Measurements from ENCODE around the gene ZFYVE26. TPM values are rescaled to one million over a fixed set of nuclear protein-coding genes. Genes with fewer than 3 reads are reported as not detected.
"Not testable (repeated sequence)": the region's sequence is repeated elsewhere in the genome, so short reads cannot be mapped to it uniquely, and the experiment has no call there.

ZFYVE26 gene
- total RNA-seq, 1 donor from 2014 or later = 42.9 TPM

DNA sequence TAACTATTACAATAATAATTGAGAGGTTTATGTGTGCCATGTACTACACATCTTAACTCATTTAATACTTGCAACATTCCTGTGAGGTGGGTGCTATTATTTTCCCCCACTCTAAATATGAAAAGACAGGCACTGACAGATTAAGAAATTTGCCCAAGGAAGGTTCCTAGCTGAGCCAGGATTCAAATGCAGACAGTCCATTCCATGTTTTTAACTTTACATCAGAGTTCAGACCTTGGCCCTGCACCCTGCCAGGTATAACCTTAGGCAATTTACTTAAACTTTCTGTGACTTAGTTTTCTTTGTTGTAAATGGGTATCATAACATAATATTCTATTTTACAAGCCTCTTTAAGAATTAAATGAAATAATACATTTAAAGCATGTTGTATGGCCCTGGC lies 88.1 kb downstream of the ZFYVE26 start:
- intact Hi-C loops (cut with DNase I) = no loop called here

DNA sequence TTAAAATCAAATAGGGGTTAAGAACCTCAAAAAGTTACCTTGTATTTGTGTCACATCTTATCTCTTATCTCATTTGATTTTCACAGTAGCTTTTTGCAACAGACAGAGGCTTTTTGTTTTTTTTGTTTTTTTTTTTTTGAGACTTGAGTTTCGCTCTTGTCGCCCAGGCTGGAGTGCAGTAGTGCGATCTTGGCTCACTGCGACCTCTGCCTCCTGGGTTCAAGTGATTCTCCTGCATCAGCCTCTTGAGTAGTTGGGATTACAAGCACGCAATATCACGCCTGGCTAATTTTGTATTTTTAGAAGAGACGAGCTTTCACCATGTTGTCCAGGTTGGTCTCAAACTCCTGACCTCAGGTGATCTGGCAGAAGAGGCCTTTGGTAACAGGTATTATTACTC lies 89.0 kb downstream of the ZFYVE26 start:
- Histone ChIP-seq H3K27me3 (peaks cover 6% of the 10 kb centered on the region), H3K36me3 (no peaks in the 10 kb centered on the region), H3K27ac (no peak overlapping the region), H3K4me1 (no peaks in the 10 kb centered on the region), H3K4me3 (no peak overlapping the region), H3K9me3 (no peaks in the 10 kb centered on the region)
- intact Hi-C loops (cut with DNase I) = no loop called here
- TF ChIP-seq, protein P1, sequence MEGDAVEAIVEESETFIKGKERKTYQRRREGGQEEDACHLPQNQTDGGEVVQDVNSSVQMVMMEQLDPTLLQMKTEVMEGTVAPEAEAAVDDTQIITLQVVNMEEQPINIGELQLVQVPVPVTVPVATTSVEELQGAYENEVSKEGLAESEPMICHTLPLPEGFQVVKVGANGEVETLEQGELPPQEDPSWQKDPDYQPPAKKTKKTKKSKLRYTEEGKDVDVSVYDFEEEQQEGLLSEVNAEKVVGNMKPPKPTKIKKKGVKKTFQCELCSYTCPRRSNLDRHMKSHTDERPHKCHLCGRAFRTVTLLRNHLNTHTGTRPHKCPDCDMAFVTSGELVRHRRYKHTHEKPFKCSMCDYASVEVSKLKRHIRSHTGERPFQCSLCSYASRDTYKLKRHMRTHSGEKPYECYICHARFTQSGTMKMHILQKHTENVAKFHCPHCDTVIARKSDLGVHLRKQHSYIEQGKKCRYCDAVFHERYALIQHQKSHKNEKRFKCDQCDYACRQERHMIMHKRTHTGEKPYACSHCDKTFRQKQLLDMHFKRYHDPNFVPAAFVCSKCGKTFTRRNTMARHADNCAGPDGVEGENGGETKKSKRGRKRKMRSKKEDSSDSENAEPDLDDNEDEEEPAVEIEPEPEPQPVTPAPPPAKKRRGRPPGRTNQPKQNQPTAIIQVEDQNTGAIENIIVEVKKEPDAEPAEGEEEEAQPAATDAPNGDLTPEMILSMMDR (IDR thresholded peaks at IDR 0.05) = no peak
- DNase-seq (no peak), ATAC-seq (no peak)

More for the DNA sequence above, 88.1 kb downstream of the ZFYVE26 start:
- Histone ChIP-seq H3K27ac (no peak overlapping the region), H3K27me3 (peaks cover 6% of the 10 kb centered on the region), H3K4me3 (no peak overlapping the region), H3K4me1 (no peaks in the 10 kb centered on the region), H3K36me3 (no peaks in the 10 kb centered on the region), H3K9me3 (no peaks in the 10 kb centered on the region)
- TF ChIP-seq, protein P1 (IDR thresholded peaks at IDR 0.05) = no peak
- no peak for ATAC-seq
- no peak for DNase-seq

DNA sequence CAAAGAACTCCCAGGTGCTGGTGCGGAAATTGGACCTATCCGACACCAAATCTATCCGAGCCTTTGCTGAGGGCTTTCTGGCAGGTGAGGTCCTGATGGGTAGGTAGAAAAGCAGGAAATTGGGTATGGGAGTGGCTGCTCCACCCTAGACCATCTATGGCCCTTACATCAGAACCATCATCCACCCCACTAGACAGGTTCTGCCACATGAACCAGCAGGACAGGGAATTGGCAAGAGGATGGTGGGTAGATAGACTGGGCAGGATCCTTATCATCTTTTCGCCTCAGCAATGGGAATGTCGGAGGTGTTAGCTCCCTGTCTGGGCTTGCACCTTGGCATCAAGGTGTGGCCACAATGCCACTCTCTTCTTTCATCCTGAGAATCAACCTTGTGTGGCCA lies 91.2 kb downstream of the ZFYVE26 start:
- TF ChIP-seq, protein P1 (IDR thresholded peaks at IDR 0.05) = no peak
- Histone ChIP-seq H3K9me3 (no peaks in the 10 kb centered on the region), H3K4me1 (no peaks in the 10 kb centered on the region), H3K36me3 (no peaks in the 10 kb centered on the region), H3K4me3 (no peak overlapping the region), H3K27ac (no peak overlapping the region), H3K27me3 (peaks cover 6% of the 10 kb centered on the region)
- DNase-seq (no peak), ATAC-seq (no peak)
- intact Hi-C loops (cut with DNase I) = no loop called here

DNA sequence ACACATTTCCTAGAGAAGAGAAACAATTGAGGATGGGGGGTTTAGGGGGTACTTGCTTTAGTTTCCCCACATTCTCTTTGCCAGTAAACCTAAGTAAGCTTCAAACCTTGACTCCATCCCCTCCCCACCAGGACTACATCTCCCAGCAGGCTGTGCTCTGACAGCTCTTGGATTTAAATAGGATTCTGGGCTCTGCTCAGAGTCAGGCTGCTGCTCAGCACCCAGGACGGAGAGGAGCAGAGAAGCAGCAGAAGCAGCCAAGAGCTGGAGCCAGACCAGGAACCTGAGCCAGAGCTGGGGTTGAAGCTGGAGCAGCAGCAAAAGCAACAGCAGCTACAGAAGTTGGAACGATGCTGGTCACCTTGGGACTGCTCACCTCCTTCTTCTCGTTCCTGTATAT lies 94.1 kb downstream of the ZFYVE26 start:
- intact Hi-C loops (cut with DNase I) = no loop called here
- Histone ChIP-seq H3K27ac (no peak overlapping the region), H3K36me3 (no peaks in the 10 kb centered on the region), H3K9me3 (no peaks in the 10 kb centered on the region), H3K4me3 (no peak overlapping the region), H3K27me3 (peaks cover 6% of the 10 kb centered on the region), H3K4me1 (no peaks in the 10 kb centered on the region)
- TF ChIP-seq, protein P1 (IDR thresholded peaks at IDR 0.05) = no peak
- DNase-seq = no peak
- ATAC-seq = peak; percentile 22

DNA sequence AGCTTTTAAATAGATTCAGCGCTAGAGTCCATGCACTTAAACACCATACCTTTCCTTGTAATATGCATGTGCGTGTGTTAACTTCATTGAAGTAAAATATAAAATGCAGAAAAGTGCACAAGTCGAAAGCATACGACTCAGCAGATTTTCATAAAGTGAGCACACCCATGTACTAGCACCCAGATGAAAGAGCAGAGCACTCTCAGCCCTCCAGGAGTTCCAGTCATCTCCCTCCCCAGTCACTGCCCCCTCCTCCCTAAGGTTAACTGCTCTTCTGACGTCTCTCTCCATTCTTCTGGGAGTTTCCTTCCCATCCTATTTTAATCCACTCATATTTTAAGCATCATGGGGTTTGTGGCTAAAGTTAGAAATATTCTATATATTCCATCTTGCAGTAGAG lies 94.5 kb downstream of the ZFYVE26 start:
- H3K9me3 ChIP-seq = no peaks in the 10 kb centered on the region
- H3K36me3 ChIP-seq = no peaks in the 10 kb centered on the region
- peaks cover 6% of the 10 kb centered on the region for H3K27me3 ChIP-seq
- no peak overlapping the region for H3K4me3 ChIP-seq
- TF ChIP-seq, protein P1 (IDR thresholded peaks at IDR 0.05) = no peak
- no peak for ATAC-seq
- H3K27ac ChIP-seq = no peak overlapping the region
- intact Hi-C loops (cut with DNase I) = no loop called here
- no peak for DNase-seq
- no peaks in the 10 kb centered on the region for H3K4me1 ChIP-seq

DNA sequence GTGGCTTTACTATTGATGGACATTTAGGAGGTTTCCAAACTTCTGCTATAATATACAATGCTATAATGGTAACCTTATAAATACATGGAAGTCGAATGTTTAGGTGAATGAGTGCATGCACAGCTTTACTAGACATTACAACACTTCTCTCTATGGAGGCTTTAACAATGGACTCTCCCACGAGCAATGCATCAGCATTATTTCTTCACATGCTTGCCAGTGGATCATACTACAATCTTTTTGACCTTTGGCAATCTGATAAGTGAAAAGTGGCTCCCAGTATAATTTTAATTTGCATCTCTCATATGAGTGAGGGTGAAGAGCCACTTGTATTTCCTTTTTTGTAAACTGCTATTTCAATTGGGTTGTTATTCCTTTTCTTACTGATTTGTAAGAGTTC lies 96.5 kb downstream of the ZFYVE26 start:
- Histone ChIP-seq H3K9me3 (no peaks in the 10 kb centered on the region), H3K4me1 (no peaks in the 10 kb centered on the region), H3K4me3 (no peak overlapping the region), H3K27me3 (peaks cover 6% of the 10 kb centered on the region), H3K36me3 (no peaks in the 10 kb centered on the region), H3K27ac (no peak overlapping the region)
- ATAC-seq (no peak), DNase-seq (no peak)
- TF ChIP-seq, protein P1 (IDR thresholded peaks at IDR 0.05) = no peak
- intact Hi-C loops (cut with DNase I) = no loop called here

DNA sequence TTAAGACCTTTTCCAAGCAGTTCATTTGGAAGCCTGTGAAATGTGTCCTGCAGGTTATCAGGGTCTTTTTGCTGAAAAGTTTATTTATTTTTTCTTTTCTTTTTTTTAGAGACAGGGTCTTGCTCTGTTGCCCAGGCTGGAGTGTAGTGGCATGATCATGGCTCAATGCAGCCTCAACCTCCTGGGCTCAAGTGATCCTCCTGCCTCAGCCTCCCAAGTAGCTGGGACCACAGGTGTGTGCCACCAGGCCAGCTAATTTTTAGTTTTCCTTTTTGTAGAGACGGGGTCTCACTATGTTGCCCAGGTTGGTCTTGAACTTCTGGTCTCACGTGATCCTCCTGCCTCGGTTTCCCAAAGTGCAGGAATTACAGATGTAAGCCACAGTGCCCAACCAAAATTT lies 97.0 kb downstream of the ZFYVE26 start:
- H3K27me3 ChIP-seq; H3K9me3 ChIP-seq; intact Hi-C loops (cut with DNase I); H3K36me3 ChIP-seq; H3K27ac ChIP-seq; ATAC-seq; DNase-seq; H3K4me1 ChIP-seq; H3K4me3 ChIP-seq: not testable (repeated sequence)

Measured in upper lobe of right lung (tissue), 1 donor.